Neural progenitor cell (in vitro differentiated cells): ENCODE measurements around the gene FBXO33.

Experiments used
- EZH2phosphoT487 ChIP-seq: fragments of 200-600 bp; sonication (generic); IDR thresholded peaks from 2 replicates; pipeline ENCODE4 v1.6.1; 2017; ENCODE audit warnings: antibody characterized with exemption
- TF ChIP-seq, protein P1 (sequence below): fragments of 200-600 bp; sonication (generic); IDR thresholded peaks from 2 replicates; pipeline ENCODE4 v1.5.1; 2017; ENCODE audit warnings: antibody characterized with exemption, mild to moderate bottlenecking

DNA sequence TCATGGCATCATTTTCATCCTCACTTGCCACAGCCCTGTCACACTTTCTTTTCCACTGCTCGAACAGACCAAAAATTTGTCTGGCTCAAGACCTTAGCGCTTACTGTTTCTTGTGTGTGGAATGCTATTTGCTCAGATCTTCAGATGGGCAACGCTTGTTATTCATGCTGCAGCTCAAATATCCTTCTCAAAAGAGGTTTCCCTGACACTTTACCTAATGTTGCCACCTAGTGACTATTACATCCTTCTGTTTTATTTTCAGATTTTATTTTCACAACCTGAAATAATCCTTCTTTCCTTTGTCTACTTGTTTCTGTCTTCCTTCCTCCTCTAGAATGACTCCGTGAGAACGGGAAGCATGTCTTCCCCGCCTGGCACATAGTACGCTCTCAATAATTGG is 5.6 kb downstream of the FBXO33 start:
- TF ChIP-seq, protein P1, sequence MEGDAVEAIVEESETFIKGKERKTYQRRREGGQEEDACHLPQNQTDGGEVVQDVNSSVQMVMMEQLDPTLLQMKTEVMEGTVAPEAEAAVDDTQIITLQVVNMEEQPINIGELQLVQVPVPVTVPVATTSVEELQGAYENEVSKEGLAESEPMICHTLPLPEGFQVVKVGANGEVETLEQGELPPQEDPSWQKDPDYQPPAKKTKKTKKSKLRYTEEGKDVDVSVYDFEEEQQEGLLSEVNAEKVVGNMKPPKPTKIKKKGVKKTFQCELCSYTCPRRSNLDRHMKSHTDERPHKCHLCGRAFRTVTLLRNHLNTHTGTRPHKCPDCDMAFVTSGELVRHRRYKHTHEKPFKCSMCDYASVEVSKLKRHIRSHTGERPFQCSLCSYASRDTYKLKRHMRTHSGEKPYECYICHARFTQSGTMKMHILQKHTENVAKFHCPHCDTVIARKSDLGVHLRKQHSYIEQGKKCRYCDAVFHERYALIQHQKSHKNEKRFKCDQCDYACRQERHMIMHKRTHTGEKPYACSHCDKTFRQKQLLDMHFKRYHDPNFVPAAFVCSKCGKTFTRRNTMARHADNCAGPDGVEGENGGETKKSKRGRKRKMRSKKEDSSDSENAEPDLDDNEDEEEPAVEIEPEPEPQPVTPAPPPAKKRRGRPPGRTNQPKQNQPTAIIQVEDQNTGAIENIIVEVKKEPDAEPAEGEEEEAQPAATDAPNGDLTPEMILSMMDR: no peak
- TF ChIP-seq EZH2phosphoT487: no peak
